Nephron progenitor cell (in vitro differentiated cells): ENCODE measurements around the gene BRPF3.

ENCODE experiments used
- DNase-seq: peaks from one replicate; pipeline ENCODE4 v3.0.0; 2021
- H3K27ac Mint-ChIP-seq: 2 replicates; pipeline ENCODE4 v1.8.0; 2021; ENCODE audit warnings: mild to moderate bottlenecking, moderate library complexity, mixed read lengths
- H3K27me3 Mint-ChIP-seq: 2 replicates; pipeline ENCODE4 v1.8.0; 2021; ENCODE audit warnings: mild to moderate bottlenecking, low read depth, mixed read lengths; ENCODE audit not compliant: poor library complexity
- H3K36me3 Mint-ChIP-seq: 2 replicates; pipeline ENCODE4 v1.8.0; 2021; ENCODE audit warnings: low read depth, mixed read lengths
- H3K4me1 Mint-ChIP-seq: 2 replicates; pipeline ENCODE4 v1.8.0; 2021; ENCODE audit warnings: mixed read lengths
- H3K4me3 Mint-ChIP-seq: 2 replicates; pipeline ENCODE4 v1.8.0; 2021; ENCODE audit warnings: mild to moderate bottlenecking, moderate library complexity, mixed read lengths
- H3K9me3 Mint-ChIP-seq: 2 replicates; pipeline ENCODE4 v1.8.0; 2021; ENCODE audit warnings: mild to moderate bottlenecking, moderate library complexity, mixed read lengths
- TF ChIP-seq, protein P1 (sequence below): fragments of 200-600 bp; sonication (generic); IDR thresholded peaks from 2 replicates; pipeline ENCODE4 v1.5.0; 2021; ENCODE audit warnings: antibody characterized with exemption

The BRPF3 gene

DNA sequence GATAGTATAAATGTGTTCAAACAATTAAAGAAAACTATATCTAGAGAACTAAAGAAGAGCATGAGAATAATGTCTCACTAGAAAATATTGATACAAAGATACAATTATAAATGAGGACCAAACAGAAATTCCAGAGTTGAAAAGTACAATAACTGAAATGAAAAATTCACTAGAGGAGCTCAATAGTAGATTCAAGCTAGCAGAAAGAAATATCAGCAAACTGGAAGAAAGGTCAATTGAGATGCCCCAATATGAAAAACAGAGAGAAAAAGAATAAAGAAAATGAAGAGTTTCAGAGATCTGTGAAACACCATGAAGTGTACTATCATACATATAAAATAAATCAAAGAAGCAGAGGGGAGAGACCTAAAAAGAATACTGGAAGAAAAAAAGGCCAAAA, 18.0 kb upstream of the BRPF3 start:
- peaks cover 16% of the 10 kb centered on the region for H3K27me3 Mint-ChIP-seq
- peaks cover 63% of the 10 kb centered on the region for H3K9me3 Mint-ChIP-seq
- no peak for DNase-seq
- no peak overlapping the region for H3K27ac Mint-ChIP-seq
- H3K4me1 Mint-ChIP-seq: no peaks in the 10 kb centered on the region
- H3K4me3 Mint-ChIP-seq: no peak overlapping the region
- TF ChIP-seq, protein P1, sequence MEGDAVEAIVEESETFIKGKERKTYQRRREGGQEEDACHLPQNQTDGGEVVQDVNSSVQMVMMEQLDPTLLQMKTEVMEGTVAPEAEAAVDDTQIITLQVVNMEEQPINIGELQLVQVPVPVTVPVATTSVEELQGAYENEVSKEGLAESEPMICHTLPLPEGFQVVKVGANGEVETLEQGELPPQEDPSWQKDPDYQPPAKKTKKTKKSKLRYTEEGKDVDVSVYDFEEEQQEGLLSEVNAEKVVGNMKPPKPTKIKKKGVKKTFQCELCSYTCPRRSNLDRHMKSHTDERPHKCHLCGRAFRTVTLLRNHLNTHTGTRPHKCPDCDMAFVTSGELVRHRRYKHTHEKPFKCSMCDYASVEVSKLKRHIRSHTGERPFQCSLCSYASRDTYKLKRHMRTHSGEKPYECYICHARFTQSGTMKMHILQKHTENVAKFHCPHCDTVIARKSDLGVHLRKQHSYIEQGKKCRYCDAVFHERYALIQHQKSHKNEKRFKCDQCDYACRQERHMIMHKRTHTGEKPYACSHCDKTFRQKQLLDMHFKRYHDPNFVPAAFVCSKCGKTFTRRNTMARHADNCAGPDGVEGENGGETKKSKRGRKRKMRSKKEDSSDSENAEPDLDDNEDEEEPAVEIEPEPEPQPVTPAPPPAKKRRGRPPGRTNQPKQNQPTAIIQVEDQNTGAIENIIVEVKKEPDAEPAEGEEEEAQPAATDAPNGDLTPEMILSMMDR: no peak
- H3K36me3 Mint-ChIP-seq: peaks cover 27% of the 10 kb centered on the region

DNA sequence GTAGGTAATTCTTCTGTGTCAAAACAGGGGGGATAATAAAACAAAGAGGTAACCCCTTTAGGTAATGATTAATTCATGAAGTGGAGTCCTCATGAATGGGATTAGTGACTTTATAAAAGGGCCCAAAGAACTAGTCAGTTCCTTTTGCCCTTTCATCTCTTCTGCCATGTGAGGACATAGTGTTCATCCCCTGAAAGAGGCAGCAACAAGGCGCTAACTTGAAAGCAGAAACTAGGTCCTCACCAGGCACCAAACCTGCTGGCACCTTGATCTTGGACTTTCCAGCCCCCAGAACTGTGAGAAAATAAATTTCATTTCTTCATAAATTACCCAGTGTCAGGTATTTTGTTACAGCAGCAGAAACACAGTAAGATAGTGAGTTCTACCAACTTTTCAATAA, 16.4 kb upstream of the BRPF3 start:
- Mint-ChIP-seq H3K27ac (no peak overlapping the region), H3K27me3 (peaks cover 16% of the 10 kb centered on the region), H3K36me3 (peaks cover 27% of the 10 kb centered on the region)

DNA sequence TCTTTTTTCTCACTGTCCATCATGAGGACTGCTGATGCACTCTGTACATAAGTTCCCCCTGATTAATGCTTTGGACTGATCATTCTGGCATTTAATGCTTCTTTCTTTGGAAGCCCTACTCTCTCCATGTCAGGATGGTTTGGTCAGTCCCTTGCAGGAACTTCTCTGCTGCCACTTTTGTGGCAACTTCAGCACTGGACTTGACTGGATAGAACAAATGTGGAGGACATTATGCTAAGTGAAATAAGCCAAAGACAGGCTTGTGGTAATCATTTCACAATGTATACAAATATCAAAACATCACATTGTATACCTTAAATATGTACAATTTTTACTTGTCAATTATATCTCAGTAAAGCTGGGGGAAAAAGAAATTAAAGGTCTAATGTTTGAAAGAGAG, 12.2 kb upstream of the BRPF3 start:
- H3K27ac Mint-ChIP-seq: peak overlapping the region; percentile 2
- H3K4me3 Mint-ChIP-seq: no peak overlapping the region
- H3K36me3 Mint-ChIP-seq: no peaks in the 10 kb centered on the region
- H3K4me1 Mint-ChIP-seq: no peaks in the 10 kb centered on the region
- H3K9me3 Mint-ChIP-seq: peaks cover 33% of the 10 kb centered on the region
- TF ChIP-seq, protein P1: no peak
- peaks cover 8% of the 10 kb centered on the region for H3K27me3 Mint-ChIP-seq
- no peak for DNase-seq

More for the DNA sequence above, 16.4 kb upstream of the BRPF3 start:
- Mint-ChIP-seq H3K9me3 (peaks cover 63% of the 10 kb centered on the region), H3K4me3 (no peak overlapping the region), H3K4me1 (no peaks in the 10 kb centered on the region)
- TF ChIP-seq, protein P1: no peak
- no peak for DNase-seq

DNA sequence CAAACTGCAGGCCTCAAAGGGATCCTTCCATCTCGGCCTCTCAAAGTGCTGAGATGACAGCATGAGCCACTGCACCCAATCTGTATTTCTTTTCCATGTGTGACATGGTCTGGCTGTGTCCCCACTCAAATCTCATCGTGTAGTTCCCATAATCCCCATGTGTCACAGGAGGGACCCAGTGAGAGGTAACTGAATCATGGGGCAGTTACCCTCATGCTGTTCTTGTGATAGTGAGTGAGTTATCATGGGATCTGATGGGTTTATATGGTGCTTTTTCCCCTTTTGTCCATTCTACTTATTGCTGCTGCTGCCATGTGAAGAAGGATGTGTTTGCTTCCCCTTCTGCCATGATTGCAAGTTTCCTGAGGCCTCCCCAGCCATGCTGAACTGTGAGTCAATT, 10.3 kb upstream of the BRPF3 start:
- peaks cover 22% of the 10 kb centered on the region for H3K9me3 Mint-ChIP-seq
- no peaks in the 10 kb centered on the region for H3K36me3 Mint-ChIP-seq
- DNase-seq: no peak
- H3K4me3 Mint-ChIP-seq: no peak overlapping the region
- TF ChIP-seq, protein P1: no peak
- H3K27ac Mint-ChIP-seq: no peak overlapping the region
- no peaks in the 10 kb centered on the region for H3K4me1 Mint-ChIP-seq
- H3K27me3 Mint-ChIP-seq: peaks cover 15% of the 10 kb centered on the region

DNA sequence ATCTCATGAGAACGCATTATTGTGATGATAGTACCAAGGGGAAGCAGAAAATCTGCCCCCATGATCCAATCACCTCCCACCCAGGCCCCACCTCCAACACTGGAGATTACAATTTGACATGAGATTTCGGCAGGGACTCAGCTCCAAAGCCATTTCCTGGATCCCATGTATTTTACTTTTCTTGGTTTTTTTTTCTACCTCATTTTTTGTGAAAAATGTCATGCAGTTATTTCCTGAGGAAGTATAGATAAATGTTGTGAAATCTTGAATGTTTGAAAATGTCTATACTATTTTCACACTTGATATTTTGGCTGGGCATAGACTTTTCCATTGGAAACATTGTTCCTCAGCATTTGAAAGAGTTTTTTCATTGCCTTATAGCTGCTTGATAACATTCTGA, 9.1 kb upstream of the BRPF3 start:
- Mint-ChIP-seq H3K9me3 (peaks cover 12% of the 10 kb centered on the region), H3K27me3 (peaks cover 13% of the 10 kb centered on the region), H3K4me1 (no peaks in the 10 kb centered on the region), H3K4me3 (no peak overlapping the region), H3K36me3 (no peaks in the 10 kb centered on the region), H3K27ac (no peak overlapping the region)
- TF ChIP-seq, protein P1: no peak
- DNase-seq: no peak

DNA sequence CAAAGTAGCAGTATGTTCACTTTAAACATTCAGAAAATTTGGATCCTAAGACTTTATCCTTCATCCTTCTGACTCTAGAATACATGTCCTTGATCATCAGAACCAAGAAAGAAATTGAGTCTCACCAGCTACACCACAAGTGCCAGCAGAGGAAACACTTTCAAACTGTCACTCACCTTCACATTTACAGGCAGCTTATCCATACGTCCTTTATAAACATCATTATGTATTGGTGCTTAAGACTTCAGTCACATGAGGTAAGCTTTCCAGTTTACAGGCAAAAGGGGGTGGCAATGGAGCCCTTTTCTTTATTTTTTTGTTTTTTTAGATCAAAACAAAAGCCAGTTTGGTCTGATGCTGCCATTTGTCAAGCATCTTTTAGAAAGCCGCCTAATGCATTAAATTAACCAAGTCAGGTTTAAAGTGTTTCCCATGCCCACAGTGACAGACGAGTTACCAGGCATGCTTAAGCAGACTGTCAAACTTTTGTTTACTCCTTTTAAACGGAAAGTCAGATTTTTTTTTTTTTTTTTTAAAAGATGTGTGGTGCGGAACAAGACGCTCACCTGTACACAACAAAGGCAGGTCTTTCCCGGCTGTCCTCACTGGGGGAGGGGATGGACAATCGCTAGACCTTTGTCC, 952 bp upstream of the BRPF3 start:
- Mint-ChIP-seq H3K9me3 (peaks cover 4% of the 10 kb centered on the region), H3K27me3 (peaks cover 14% of the 10 kb centered on the region), H3K27ac (peak overlapping the region; percentile 92), H3K4me1 (peaks cover 27% of the 10 kb centered on the region), H3K4me3 (peak overlapping the region; percentile 86), H3K36me3 (peaks cover 32% of the 10 kb centered on the region)
- DNase-seq: no peak
- TF ChIP-seq, protein P1: no peak
